Fibroblast of skin of right biceps (primary cell): Measurements from ENCODE around the gene AFG1L.
"Not testable (repeated sequence)": the region's sequence is repeated elsewhere in the genome, so short reads cannot be mapped to it uniquely, and the experiment has no call there.

ENCODE experiments used
- DNase-seq: peaks from one replicate; pipeline ENCODE4 v3.0.0-alpha.2; 2013

Gene AFG1L

GRCh38 chr6:108528878-108529277 is 234.0 kb downstream of the AFG1L start:
- no peak for DNase-seq

- no peak for DNase-seq
Measured at GRCh38 chr6:108531332-108531731, 236.5 kb downstream of the AFG1L start.

- DNase-seq: no peak
Measured at GRCh38 chr6:108535114-108535742, 240.4 kb downstream of the AFG1L start.

- not testable (repeated sequence) for DNase-seq
Measured at GRCh38 chr6:108535920-108536535, 241.2 kb downstream of the AFG1L start.

- peak; percentile 73 for DNase-seq
Measured at GRCh38 chr6:108541843-108542759, 247.2 kb downstream of the AFG1L start.

GRCh38 chr6:108543175-108543940 is 248.5 kb downstream of the AFG1L start:
- DNase-seq: no peak

GRCh38 chr6:108544606-108545005 is 249.8 kb downstream of the AFG1L start:
- no peak for DNase-seq

GRCh38 chr6:108546079-108547049 is 251.5 kb downstream of the AFG1L start:
- no peak for DNase-seq

- DNase-seq: no peak
Measured at GRCh38 chr6:108549241-108549640, 254.4 kb downstream of the AFG1L start.

GRCh38 chr6:108549741-108550140 is 254.9 kb downstream of the AFG1L start:
- no peak for DNase-seq

GRCh38 chr6:108550256-108550655 is 255.4 kb downstream of the AFG1L start:
- no peak for DNase-seq

GRCh38 chr6:108555399-108556052 is 260.7 kb downstream of the AFG1L start:
- no peak for DNase-seq

GRCh38 chr6:108556250-108556649 is 261.4 kb downstream of the AFG1L start:
- DNase-seq: no peak

GRCh38 chr6:108556866-108557493 is 262.1 kb downstream of the AFG1L start:
- DNase-seq: no peak

GRCh38 chr6:108557494-108558371 is 262.9 kb downstream of the AFG1L start:
- peak; percentile 74 for DNase-seq

GRCh38 chr6:108558372-108559096 is 263.7 kb downstream of the AFG1L start:
- peak; percentile 99 for DNase-seq

- DNase-seq: peak; percentile 90
Measured at GRCh38 chr6:108559097-108559883, 264.4 kb downstream of the AFG1L start.

GRCh38 chr6:108559884-108560462 is 265.1 kb downstream of the AFG1L start:
- DNase-seq: peak; percentile 90
